Measurements from ENCODE around the gene SLC38A3. TPM values are rescaled to one million over a fixed set of nuclear protein-coding genes. Genes with fewer than 3 reads are reported as not detected.

Gene SLC38A3
- total and polyA plus RNA-seq, 2 donors (not counting 3 experiments of a cell fraction or from before 2014, with no cell fraction given): 0.60 to 1.1 TPM

DNA sequence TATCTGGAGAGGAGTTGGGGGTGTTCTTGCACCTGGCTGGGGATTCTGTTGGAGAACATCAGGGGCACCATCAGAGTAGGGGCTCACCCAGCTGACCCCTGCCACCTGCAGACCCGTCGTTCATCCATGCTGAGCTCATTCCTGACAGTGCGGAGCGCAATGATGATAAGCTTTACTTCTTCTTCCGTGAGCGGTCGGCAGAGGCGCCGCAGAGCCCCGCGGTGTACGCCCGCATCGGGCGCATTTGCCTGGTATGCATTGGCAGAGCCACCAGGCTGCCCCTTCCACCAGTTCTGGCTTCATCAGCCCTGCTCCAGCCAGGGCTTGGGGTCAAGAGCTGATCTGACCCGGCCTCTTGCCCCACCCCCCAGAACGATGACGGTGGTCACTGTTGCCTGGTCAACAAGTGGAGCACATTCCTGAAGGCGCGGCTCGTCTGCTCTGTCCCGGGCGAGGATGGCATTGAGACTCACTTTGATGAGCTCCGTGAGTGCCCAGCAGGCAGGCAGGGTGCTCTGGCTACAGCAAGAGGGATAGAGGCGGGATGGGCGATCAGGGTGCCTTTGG, 22.5 kb upstream of the SLC38A3 start:
- Histone ChIP-seq H2AFZ (ENCODE audit: low read depth, low read length) (no peak overlapping the region), H3K9me3 (replicated peaks; ENCODE audit: control insufficient read depth, insufficient read depth, low read length) (no peaks in the 10 kb centered on the region), H3K79me2 (ENCODE audit: control insufficient read depth, insufficient read depth, low read length) (no peaks in the 10 kb centered on the region), H3K9ac (replicated peaks; ENCODE audit: extremely low read depth, insufficient read depth, low read length) (no peak overlapping the region), H3K4me2 (ENCODE audit: insufficient read depth, low read length) (no peak overlapping the region), H3K4me3 (replicated peaks in 1 of 3; ENCODE audit: insufficient read depth in 1 of 3, low read depth in 1 of 3, low read length in 3 of 3) (no peak overlapping the region), H3K27ac (ENCODE audit: insufficient read depth, low read depth, low read length) (no peak overlapping the region), H3K27me3 (ENCODE audit: control insufficient read depth in 2 of 2, insufficient read depth in 2 of 2, low read length in 2 of 2) (no peaks in the 10 kb centered on the region), H3K9me1 (replicated peaks; ENCODE audit: control insufficient read depth, extremely low read depth, insufficient read depth, low read length) (no peaks in the 10 kb centered on the region), H3K4me1 (ENCODE audit: control insufficient read depth, extremely low read depth, insufficient read depth, low read length) (no peaks in the 10 kb centered on the region), H3K36me3 (ENCODE audit: control insufficient read depth in 2 of 2, extremely low read depth in 1 of 2, insufficient read depth in 2 of 2, low read length in 2 of 2) (peaks cover 0 to 41% of the 10 kb centered on the region in 2 experiments), H4K20me1 (replicated peaks; ENCODE audit: control insufficient read depth, extremely low read depth, insufficient read depth, low read length) (no peaks in the 10 kb centered on the region)
- ChIA-PET CTCF (interaction anchor here (1.2 to 1.6 kb wide), 2 partner anchors 8 to 92 kb away, joined by 3 to 4 read pairs; no protein-coding TSS in a partner anchor), POLR2A (interaction anchor here (1.2 kb wide), 1 partner anchor 10 kb away, joined by 3 read pairs; no protein-coding TSS in a partner anchor)
- intact Hi-C loops (cut with micrococcal nuclease) (no loop called here), dilution Hi-C loops (cut with MboI; ENCODE audit: extremely low pct_ligation_motif_present, low sequenced_read_pairs) (loop anchor here (5.0 to 10.0 kb wide), 2 partner anchors 60 to 68 kb away; no protein-coding TSS in a partner anchor)
- DNase-seq (ENCODE audit: low read depth, low spot score): no peak
- no peak for FAIRE-seq
- TF ChIP-seq, protein P1, sequence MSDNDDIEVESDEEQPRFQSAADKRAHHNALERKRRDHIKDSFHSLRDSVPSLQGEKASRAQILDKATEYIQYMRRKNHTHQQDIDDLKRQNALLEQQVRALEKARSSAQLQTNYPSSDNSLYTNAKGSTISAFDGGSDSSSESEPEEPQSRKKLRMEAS (IDR thresholded peaks at IDR 0.05; ENCODE audit: insufficient read depth, insufficient read length): no peak
- TF ChIP-seq GATA2 (IDR thresholded peaks at IDR 0.05; ENCODE audit: insufficient read depth, insufficient read length, low read depth, low read length) (no peak), POLR2AphosphoS5 (IDR thresholded peaks at IDR 0.05; ENCODE audit: insufficient read depth, low read depth, low read length) (no peak), JUN (IDR thresholded peaks at IDR 0.05; ENCODE audit: borderline replicate concordance, insufficient read depth, insufficient read length, low read depth) (no peak)
- TSS peak; percentile 50 for BruUV-seq (replicated peaks)

DNA sequence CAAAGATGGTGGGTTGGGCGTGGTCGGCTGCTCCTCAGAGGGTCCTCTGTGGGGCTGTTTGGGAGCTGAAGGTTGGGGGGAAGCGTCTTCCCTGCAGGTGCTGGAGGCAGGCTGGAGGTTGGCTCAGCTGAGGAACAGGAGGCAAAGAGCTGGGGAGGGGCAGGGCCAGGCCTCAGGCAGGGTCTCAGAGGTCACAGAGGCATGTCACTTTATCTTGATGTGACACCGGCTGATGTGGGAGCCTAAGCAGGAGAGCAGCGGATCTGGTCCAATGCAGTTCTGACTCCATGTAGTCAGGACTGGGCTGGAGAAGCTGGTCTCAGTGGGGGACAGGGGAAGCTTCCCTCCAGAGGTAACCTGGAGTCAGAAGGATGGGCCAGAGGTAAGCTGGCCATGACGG, 21.3 kb upstream of the SLC38A3 start:
- Histone ChIP-seq H3K79me2 (ENCODE audit: control insufficient read depth, insufficient read depth, low read length) (no peaks in the 10 kb centered on the region), H3K27me3 (ENCODE audit: control insufficient read depth in 2 of 2, insufficient read depth in 2 of 2, low read length in 2 of 2) (no peaks in the 10 kb centered on the region), H3K4me1 (ENCODE audit: control insufficient read depth, extremely low read depth, insufficient read depth, low read length) (no peaks in the 10 kb centered on the region), H3K36me3 (ENCODE audit: control insufficient read depth in 2 of 2, extremely low read depth in 1 of 2, insufficient read depth in 2 of 2, low read length in 2 of 2) (peaks cover 0 to 46% of the 10 kb centered on the region in 2 experiments), H2AFZ (ENCODE audit: low read depth, low read length) (no peak overlapping the region), H3K9ac (replicated peaks; ENCODE audit: extremely low read depth, insufficient read depth, low read length) (no peak overlapping the region), H3K27ac (ENCODE audit: insufficient read depth, low read depth, low read length) (no peak overlapping the region), H4K20me1 (replicated peaks; ENCODE audit: control insufficient read depth, extremely low read depth, insufficient read depth, low read length) (no peaks in the 10 kb centered on the region), H3K4me3 (replicated peaks in 1 of 3; ENCODE audit: insufficient read depth in 1 of 3, low read depth in 1 of 3, low read length in 3 of 3) (no peak overlapping the region), H3K9me3 (replicated peaks; ENCODE audit: control insufficient read depth, insufficient read depth, low read length) (no peaks in the 10 kb centered on the region), H3K9me1 (replicated peaks; ENCODE audit: control insufficient read depth, extremely low read depth, insufficient read depth, low read length) (no peaks in the 10 kb centered on the region), H3K4me2 (ENCODE audit: insufficient read depth, low read length) (no peak overlapping the region)
- intact Hi-C loops (cut with micrococcal nuclease) (no loop called here), dilution Hi-C loops (cut with MboI; ENCODE audit: extremely low pct_ligation_motif_present, low sequenced_read_pairs) (loop anchor here (5.0 to 10.0 kb wide), 2 partner anchors 59 to 69 kb away; no protein-coding TSS in a partner anchor)
- FAIRE-seq: no peak
- CTCF ChIA-PET: interaction anchor here (1.0 kb wide), 1 partner anchor 18 kb away, joined by 3 read pairs; no protein-coding TSS in a partner anchor
- BruUV-seq (replicated peaks): no TSS peak
- no peak for TF ChIP-seq FOS (IDR thresholded peaks at IDR 0.05; ENCODE audit: borderline replicate concordance, insufficient read depth, low read length)
- TF ChIP-seq GATA2 (IDR thresholded peaks at IDR 0.05; ENCODE audit: insufficient read depth, insufficient read length, low read depth, low read length): no peak
- no peak for TF ChIP-seq EZH2 (IDR thresholded peaks at IDR 0.05; ENCODE audit: borderline replicate concordance, low read depth, low read length, severe bottlenecking)
- TF ChIP-seq, protein P1 (IDR thresholded peaks at IDR 0.05; ENCODE audit: insufficient read depth, insufficient read length): no peak
- TF ChIP-seq, protein P2, sequence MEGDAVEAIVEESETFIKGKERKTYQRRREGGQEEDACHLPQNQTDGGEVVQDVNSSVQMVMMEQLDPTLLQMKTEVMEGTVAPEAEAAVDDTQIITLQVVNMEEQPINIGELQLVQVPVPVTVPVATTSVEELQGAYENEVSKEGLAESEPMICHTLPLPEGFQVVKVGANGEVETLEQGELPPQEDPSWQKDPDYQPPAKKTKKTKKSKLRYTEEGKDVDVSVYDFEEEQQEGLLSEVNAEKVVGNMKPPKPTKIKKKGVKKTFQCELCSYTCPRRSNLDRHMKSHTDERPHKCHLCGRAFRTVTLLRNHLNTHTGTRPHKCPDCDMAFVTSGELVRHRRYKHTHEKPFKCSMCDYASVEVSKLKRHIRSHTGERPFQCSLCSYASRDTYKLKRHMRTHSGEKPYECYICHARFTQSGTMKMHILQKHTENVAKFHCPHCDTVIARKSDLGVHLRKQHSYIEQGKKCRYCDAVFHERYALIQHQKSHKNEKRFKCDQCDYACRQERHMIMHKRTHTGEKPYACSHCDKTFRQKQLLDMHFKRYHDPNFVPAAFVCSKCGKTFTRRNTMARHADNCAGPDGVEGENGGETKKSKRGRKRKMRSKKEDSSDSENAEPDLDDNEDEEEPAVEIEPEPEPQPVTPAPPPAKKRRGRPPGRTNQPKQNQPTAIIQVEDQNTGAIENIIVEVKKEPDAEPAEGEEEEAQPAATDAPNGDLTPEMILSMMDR (IDR thresholded peaks at IDR 0.05; ENCODE audit: extremely low read depth in 1 of 2, insufficient read depth in 1 of 2, low read depth in 1 of 2, low read length in 2 of 2): no peak
- TF ChIP-seq MYC (IDR thresholded peaks at IDR 0.05; ENCODE audit: low read depth, low read length): no peak
- no peak for DNase-seq (ENCODE audit: low read depth, low spot score)
- POLR2A ChIA-PET: no interaction called here
